HG03442 (cell line): ENCODE data around the gene SLC25A15.
"Not testable (repeated sequence)": the region's sequence is repeated elsewhere in the genome, so short reads cannot be mapped to it uniquely, and the experiment has no call there.

Source experiments
- ATAC-seq: cut with Tn5 transposase; IDR thresholded peaks from one replicate; pipeline ENCODE4 v1.9.1; 2021; ENCODE audit warnings: mild to moderate bottlenecking, moderate library complexity; ENCODE audit not compliant: unreplicated experiment

SLC25A15 gene

DNA sequence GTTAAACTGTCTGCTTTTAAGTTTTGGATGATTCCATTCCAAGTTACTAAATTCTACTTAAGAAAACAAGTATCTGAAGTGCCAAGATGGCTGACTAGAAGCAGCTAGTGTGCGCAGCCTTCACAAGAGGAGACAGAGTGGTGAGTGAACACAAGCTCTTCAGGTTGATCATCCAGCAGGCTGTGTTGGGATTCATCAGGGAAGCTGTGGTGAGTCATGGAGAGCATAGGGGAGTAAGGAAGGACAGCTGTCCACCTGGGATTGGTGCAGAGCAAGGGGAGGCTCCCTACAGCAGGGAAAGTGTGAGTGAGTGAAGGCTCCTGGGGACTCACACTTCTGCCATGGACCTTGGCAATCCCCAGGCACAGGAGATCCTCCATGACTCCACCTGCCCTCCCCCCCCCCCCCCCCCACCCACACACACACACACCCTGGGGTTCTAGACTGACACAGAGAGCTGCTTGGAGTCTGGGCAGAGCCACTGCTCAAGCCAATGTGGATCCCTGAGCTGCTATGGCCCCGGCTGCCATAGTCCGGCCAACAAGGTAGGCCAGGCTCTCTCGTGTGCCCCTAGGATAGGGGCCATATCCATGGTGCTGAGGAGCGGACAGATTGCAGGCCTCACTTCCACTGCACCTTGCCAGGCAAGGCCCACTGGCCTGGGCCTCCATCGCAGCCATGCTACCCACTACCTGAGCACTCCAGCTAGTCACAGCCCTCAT, 23.5 kb downstream of the SLC25A15 start:
- no peak for ATAC-seq

DNA sequence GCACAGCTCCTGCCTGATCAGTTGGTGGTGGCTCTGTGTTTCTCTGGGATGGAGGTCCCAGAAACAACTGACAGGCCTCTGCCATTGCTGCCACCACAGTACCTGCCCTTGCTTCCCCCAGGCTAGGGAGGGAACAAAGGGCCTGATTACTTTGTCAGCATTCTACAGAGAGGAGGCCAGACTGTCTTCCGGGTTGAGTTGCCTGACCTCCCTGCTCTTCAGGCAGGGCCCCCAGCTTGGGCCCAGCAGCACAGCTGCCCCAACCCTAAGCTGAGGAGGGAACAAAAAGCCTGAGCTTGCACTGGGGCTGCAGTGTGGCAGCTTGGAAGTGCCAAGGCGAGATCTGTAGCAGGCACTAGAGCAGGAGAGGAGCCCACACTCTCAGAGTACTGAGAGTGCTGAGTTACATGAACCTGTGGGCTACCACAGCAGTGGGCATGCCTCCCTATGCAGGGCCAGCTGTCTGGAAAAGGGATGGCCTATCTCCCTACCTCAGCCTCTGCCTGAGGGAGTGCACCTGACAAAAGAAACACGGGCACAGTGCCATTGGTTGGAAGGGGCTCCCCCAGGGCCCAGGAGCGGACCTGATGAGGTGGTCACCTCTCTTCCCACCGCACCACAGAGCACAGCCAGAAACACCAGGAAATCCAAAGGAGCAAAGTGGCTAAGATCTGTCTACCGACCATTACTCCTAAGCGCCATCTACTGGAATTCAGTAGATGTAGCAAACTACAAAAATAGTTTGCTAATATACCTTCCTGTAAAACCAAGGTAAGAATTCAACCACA, 24.4 kb downstream of the SLC25A15 start:
- ATAC-seq, result peak; percentile 63

GRCh38 chr13:40814803-40815202, 25.4 kb downstream of the SLC25A15 start:
- no peak for ATAC-seq

DNA sequence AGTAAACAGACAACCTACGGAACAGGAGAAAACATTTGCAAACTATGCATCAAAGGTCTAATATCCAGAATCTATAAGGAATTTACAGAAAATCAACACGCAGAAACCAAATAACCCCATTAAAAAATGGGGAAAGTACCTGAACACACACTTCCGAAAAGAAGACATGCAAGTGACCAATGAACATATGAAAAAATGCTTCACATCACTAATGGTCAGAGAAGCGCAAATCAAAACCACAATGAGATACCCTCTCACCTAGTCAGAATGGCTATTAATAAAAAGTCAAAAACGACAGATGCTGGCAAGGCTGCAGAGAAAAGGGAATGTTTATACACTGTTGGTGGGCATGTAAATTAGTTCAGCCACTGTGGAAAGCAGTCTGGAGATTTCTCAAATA, 29.5 kb downstream of the SLC25A15 start:
- ATAC-seq, result no peak

DNA sequence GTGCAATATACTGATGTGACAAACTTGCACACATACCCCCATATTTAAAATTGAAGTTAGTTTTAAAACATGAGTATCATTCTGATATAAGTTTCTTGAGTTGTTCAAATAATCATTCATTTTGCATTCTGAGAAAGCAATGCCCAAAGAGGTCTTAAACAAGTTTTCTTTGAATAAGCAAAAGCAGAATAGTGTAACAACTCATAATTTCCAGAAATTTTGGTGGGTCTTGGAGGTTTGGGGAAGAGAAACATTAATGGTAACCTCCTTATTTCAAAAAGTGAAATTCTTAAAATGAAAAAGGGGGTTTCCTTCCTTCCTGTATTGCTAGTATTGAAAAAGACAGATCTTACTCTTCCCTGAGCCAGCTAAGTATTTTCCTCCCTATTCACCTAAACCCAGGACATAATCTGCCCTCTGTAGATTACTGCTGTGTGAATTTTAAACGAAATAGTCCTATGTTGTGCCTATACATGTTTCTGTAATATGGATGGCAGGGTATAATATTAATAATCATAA, 30.4 kb downstream of the SLC25A15 start:
- ATAC-seq, result no peak

- not testable (repeated sequence) for ATAC-seq
Observed at GRCh38 chr13:40839725-40840124, 50.3 kb downstream of the SLC25A15 start.

DNA sequence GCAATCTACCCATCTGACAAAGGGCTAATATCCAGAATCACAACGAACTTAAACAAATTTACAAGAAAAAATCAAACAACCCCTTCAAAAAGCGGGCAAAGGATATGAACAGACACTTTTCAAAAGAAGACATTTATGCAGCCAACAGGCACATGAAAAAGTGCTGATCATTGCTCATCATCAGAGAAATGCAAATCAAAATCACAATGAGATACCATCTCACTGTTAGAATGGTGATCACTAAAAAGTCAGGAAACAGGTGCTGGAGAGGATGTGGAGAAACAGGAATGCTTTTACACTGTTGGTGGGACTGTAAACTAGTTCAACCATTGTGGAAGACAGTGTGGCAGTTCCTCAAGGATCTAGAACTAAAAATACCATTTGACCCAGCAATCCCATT, 51.5 kb downstream of the SLC25A15 start:
- ATAC-seq, result not testable (repeated sequence)
